K562 (cell line): ENCODE data around the gene MIER2.

Experiments used
- EZH2 ChIP-seq: IDR thresholded peaks from 2 replicates; pipeline ENCODE4 v1.6.1; 2012; ENCODE audit warnings: low read depth, mild to moderate bottlenecking, inconsistent platforms, low read length, borderline replicate concordance
- FOSL1 ChIP-seq: fragments of 200-800 bp; sonication (Bioruptor generic); conservative IDR thresholded peaks from 2 replicates; pipeline ENCODE4 v1.6.1; 2016; ENCODE audit warnings: missing genetic modification characterization, missing compliant biosample characterization
- YY1 ChIP-seq, 3 experiments: IDR thresholded peaks; 2 replicates each; pipeline ENCODE4 v1.6.1; 2011; ENCODE audit warnings: low read length in 2 of 3, mild to moderate bottlenecking in 2 of 3, moderate library complexity in 2 of 3, borderline replicate concordance in 1 of 3, control low read depth in 1 of 3, low read depth in 1 of 3; ENCODE audit not compliant: insufficient read depth in 3 of 3, insufficient replicate concordance in 2 of 3, control insufficient read depth in 1 of 3, insufficient read length in 1 of 3; ENCODE audit errors: extremely low read depth in 1 of 3
- ZKSCAN1 ChIP-seq: fragments of 150-350 bp; IDR thresholded peaks from 2 replicates; pipeline ENCODE4 v1.6.1; 2016; ENCODE audit warnings: low read depth, low read length
- ZNF224 ChIP-seq: sonication (generic); formaldehyde crosslinking; IDR thresholded peaks from 2 replicates; pipeline ENCODE4 v1.8.0; 2022; ENCODE audit warnings: mild to moderate bottlenecking, missing genetic modification reagents

GRCh38 chr19:388691-389090, 44.1 kb upstream of the MIER2 start:
- TF ChIP-seq FOSL1: no peak
- no peak for TF ChIP-seq YY1 (IDR thresholded peaks at IDR 0.05; ENCODE audit: borderline replicate concordance in 1 of 3, control insufficient read depth in 1 of 3, extremely low read depth in 1 of 3, insufficient read depth in 3 of 3, insufficient read length in 1 of 3, insufficient replicate concordance in 2 of 3, low read depth in 1 of 3, low read length in 2 of 3)
- TF ChIP-seq ZKSCAN1: no peak
- no peak for TF ChIP-seq ZNF224 (CRISPR knock-in tag)
- TF ChIP-seq EZH2: no peak
